HUES6 (cell line): ENCODE measurements around the gene LRRC45.
"Not testable (repeated sequence)": the region's sequence is repeated elsewhere in the genome, so short reads cannot be mapped to it uniquely, and the experiment has no call there.

Experiments
- H3K27ac ChIP-seq: 2 replicates; pipeline ENCODE4 v1.7.0; 2013; ENCODE audit warnings: low read depth, mild to moderate bottlenecking, low read length, inconsistent platforms
- H3K27me3 ChIP-seq: 2 replicates; pipeline ENCODE4 v1.6.1; 2013; ENCODE audit warnings: low read length; ENCODE audit not compliant: control insufficient read depth, insufficient read depth
- H3K36me3 ChIP-seq: 2 replicates; pipeline ENCODE4 v1.6.1; 2013; ENCODE audit warnings: low read length; ENCODE audit not compliant: control insufficient read depth, insufficient read depth
- H3K4me1 ChIP-seq: 2 replicates; pipeline ENCODE4 v1.6.1; 2013; ENCODE audit warnings: low read length; ENCODE audit not compliant: control insufficient read depth, insufficient read depth
- H3K4me3 ChIP-seq: 2 replicates; pipeline ENCODE4 v1.5.1; 2013; ENCODE audit warnings: low read depth, low read length
- H3K9ac ChIP-seq: one replicate; pipeline ENCODE4 v1.6.1; 2013; ENCODE audit warnings: mild to moderate bottlenecking, low read length
- H3K9me3 ChIP-seq: 2 replicates; pipeline ENCODE4 v1.6.1; 2013; ENCODE audit warnings: low read depth, low read length; ENCODE audit not compliant: control insufficient read depth, insufficient read depth

The LRRC45 gene

DNA sequence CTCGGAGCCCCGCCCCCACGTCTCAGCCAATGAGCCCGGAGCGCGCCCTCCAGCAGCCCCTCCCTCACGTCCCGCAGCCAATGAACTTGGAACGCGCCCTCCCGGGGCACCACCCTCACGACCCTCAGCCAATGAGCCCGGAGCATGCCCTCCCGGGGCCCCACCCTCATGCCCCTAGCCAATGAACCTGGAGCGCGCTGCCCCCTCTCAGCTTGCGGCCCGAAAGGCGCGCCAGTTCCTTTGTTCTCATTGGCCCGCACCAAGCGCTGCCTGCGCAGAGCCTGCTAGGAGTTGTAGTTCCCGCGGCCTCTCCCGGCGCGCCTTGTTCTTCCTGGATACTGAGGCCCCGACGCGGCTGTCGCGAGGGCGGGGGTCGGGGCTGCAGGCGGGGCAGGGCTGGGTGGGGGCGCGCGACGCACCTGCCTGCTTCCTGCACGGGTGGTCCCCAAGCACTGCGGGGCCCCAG is at the start of gene LRRC45:
Gene LRRC45 (plus strand): TSS at position 325 of the 466 bp plus-strand sequence. CDS start 339 bp downstream, outside the sequence.
- Histone ChIP-seq H3K9me3 (no peaks in the 10 kb centered on the region), H3K27me3 (no peaks in the 10 kb centered on the region), H3K4me3 (peak within 1 kb of the TSS; percentile 98), H3K36me3 (peaks cover 24% of the 10 kb centered on the region), H3K4me1 (peaks cover 19% of the 10 kb centered on the region), H3K27ac (peak within 1 kb of the TSS; percentile 78; the same call in 1 of the 2 replicates), H3K9ac (peak within 1 kb of the TSS; percentile 89)

DNA sequence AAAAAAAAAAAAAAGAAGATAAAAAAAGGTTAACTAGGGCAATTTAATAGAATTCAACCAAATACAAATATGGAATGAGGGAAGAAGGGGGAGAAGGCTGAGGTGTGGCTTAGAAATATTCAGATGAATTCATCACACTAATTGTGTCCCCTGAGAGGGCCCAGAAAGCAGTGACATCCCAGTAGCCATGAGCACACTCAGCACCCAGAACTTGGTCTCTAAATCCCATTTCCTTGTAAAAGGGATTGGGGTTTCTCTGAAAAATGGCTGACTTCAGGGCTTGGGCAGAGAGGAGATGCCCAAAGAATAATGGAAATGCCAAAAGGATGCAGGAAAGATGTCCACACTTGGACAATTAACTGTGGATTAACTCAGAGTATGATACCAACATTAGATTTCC is 49.7 kb upstream of the LRRC45 start:
- Histone ChIP-seq H3K27me3 (peaks cover 13% of the 10 kb centered on the region), H3K4me3 (no peak overlapping the region), H3K27ac (no peak overlapping the region), H3K4me1 (peaks cover 7% of the 10 kb centered on the region; the same call in 1 of the 2 replicates), H3K9me3 (peaks cover 12% of the 10 kb centered on the region; the same call in 1 of the 2 replicates), H3K9ac (no peak overlapping the region), H3K36me3 (no peaks in the 10 kb centered on the region)

DNA sequence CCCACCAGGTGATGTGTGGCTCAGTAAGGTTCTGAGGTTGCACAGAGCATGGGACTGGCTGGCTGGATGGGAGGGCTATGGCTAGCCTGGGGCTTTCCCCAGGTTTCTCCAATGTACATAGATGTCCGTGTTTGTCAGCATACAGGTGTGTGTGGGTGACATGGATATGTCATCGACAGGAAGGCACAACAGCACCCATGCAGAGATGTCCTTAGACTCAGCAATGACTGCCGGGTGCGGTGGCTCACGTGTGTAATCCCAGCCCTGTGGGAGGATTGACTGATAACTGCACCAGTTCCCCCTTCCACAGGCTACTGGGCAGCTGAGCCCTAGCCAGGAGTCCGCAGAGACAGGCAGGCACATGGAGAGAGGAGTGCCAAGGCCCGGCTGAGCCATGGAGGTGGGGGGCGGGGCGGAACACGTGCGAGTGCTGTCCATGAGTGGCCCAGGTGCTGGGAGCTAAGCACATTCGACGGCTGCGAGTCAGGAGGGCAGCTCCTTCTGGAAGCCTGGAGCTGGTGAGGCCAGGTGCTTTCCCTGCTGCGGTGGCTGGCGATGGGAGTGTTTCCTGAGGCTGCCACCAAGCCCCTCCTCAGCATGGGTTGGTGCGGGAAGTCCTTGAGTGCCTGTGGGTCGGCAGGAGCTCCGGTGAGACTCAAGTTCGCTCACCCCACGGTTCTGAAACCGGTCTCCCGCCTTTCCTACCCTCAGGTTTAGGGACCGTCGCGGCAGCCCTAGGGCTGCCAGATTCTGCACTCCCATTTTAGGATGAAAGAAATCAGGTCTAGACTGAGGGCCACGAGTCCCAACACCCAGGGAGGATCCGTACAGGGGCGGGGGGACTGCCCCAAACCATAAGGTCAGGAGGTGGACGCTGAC is 46.5 kb upstream of the LRRC45 start:
- H3K27me3 ChIP-seq, result peaks cover 13% of the 10 kb centered on the region
- peaks cover 8% of the 10 kb centered on the region; the same call in 1 of the 2 replicates for H3K36me3 ChIP-seq
- peak overlapping the region; percentile 87 for H3K9ac ChIP-seq
- H3K4me3 ChIP-seq, result peak overlapping the region; percentile 72
- H3K4me1 ChIP-seq, result peaks cover 7% of the 10 kb centered on the region; the same call in 1 of the 2 replicates
- H3K27ac ChIP-seq, result peak overlapping the region; percentile 96; the same call in 1 of the 2 replicates
- H3K9me3 ChIP-seq, result peaks cover 12% of the 10 kb centered on the region; the same call in 1 of the 2 replicates

DNA sequence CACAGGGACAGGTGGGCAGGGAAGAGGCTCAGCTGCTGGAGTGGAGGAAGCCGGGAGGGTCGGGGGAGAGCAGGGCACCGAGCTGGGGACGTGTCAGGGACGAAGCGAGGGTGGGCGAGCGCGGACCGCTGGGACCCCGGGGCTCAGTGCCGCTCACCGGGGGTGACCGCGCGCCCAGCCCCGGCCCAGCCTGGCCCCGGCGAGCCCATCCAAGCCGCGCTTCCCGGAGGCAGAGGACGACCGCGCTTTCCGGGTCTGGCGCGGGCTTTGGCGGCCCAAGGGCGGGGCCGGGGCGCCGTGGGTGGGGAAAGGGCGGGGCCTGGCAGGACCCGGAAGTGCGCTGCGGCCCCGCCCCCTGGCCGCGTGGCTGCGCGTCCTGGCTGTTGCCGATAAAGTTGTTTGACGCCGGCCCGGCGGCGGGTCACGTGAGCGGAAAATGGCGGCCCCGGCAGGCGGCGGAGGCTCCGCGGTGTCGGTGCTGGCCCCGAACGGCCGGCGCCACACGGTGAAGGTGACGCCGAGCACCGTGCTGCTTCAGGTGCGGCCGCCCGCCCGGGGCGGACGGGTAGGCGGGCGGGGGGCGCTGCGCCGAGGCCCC is 45.8 kb upstream of the LRRC45 start, which contains the start of gene ASPSCR1:
Gene ASPSCR1 (plus strand): TSS at position 419 of the 598 bp plus-strand sequence. CDS start 18 bp downstream, at position 437.
- Histone ChIP-seq H3K27ac (peak within 1 kb of the TSS; percentile 96; the same call in 1 of the 2 replicates), H3K9ac (peak within 1 kb of the TSS; percentile 95), H3K27me3 (peaks cover 13% of the 10 kb centered on the region), H3K9me3 (peaks cover 12% of the 10 kb centered on the region; the same call in 1 of the 2 replicates), H3K4me3 (peak within 1 kb of the TSS; percentile 72), H3K36me3 (peaks cover 11% of the 10 kb centered on the region), H3K4me1 (peaks cover 7% of the 10 kb centered on the region; the same call in 1 of the 2 replicates)

DNA sequence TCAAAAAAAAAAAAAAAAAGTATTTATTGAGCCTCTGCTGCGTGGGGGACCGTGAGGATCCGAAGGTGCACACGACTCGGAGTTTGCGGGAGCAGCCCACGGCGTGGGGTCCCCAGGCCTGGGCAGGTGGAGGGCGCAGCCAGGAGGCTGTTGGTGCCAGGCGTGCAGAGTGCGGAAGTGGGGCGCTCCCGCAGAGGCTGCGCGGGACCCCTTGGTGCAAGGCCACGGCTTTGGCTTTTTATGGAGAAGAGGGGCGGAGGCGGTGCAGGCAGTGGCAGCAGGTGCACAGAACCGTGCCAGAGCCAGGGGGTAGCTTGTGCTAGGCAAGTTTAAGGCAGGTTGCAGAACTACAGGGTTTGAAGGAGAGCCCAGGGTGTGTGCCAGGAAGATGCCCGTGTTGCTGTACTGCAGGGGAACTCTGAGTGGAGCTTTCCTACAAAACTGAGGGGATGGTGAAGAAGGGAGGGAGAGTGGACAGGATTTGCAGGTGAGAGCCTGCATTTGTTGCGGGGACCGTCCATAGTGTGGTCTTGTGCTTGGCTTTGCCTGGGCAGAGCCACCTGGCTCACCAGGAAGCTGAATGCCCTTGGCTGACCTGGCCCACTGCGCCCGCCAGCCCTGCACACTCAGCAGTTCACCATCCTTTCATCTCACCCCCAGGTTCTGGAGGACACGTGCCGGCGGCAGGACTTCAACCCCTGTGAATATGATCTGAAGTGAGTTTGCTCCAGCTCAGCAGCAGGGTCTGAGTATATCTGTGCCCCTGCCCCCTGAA is 44.4 kb upstream of the LRRC45 start:
- Histone ChIP-seq H3K4me3 (peak overlapping the region; percentile 72), H3K36me3 (peaks cover 14% of the 10 kb centered on the region), H3K9me3 (peaks cover 3% of the 10 kb centered on the region; the same call in 1 of the 2 replicates), H3K27me3 (peaks cover 13% of the 10 kb centered on the region), H3K4me1 (peaks cover 7% of the 10 kb centered on the region; the same call in 1 of the 2 replicates), H3K9ac (no peak overlapping the region), H3K27ac (no peak overlapping the region)

DNA sequence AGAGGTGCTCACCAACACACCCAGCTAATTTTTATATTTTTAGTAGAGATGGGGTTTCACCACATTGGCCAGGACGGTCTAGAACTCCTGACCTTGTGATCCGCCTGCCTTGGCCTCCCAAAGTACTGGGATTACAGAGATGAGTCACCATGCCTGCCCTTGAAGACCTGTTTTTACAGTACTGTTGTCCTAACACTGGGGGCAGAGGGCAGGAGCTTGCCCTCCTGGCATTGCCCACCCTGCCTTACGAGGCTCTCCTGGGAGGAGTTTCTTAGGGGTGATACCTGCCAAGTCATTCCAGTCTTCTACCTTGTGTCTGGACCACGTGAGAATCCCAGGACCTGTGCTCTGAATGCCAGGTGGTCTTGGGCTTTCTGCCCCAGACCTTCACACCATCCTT is 43.0 kb upstream of the LRRC45 start:
- H3K36me3 ChIP-seq, result peaks cover 26% of the 10 kb centered on the region
- no peaks in the 10 kb centered on the region for H3K9me3 ChIP-seq
- H3K27me3 ChIP-seq, result peaks cover 13% of the 10 kb centered on the region
- no peak overlapping the region for H3K4me3 ChIP-seq
- no peak overlapping the region for H3K9ac ChIP-seq
- no peak overlapping the region for H3K27ac ChIP-seq
- peaks cover 7% of the 10 kb centered on the region; the same call in 1 of the 2 replicates for H3K4me1 ChIP-seq

DNA sequence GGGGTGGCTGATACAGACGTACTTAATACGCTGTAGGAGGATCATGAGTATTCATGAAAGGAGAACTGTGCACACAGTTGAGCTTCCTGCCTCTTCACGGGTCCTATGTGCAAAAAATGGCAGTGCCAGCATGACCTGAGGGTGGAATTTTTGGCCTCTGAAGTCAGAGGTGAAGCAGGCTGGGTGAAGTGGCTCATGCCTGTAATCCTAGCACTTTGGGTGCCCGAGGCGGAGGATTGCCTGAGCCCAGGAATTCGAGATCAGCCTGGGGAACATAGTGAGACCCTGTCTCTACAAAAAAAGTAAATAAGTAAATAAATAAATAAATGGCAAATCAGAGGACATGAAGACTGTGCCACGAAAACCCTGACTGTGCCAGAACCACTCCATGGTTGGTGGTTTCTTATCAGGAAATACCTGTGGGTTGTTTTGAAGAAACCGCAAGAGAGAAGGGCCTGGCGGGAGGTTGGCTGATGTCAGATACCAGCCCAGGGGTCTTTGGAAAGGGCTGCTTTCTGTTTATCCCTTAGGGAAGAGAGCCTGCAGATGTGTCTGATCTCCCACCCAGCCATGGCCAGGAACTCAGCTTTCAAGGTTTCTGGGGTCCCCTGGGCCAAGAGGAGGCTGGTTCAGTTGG is 42.3 kb upstream of the LRRC45 start:
- H3K27me3 ChIP-seq, result peaks cover 12% of the 10 kb centered on the region
- no peak overlapping the region for H3K4me3 ChIP-seq
- H3K36me3 ChIP-seq, result peaks cover 33% of the 10 kb centered on the region
- peaks cover 7% of the 10 kb centered on the region; the same call in 1 of the 2 replicates for H3K4me1 ChIP-seq
- H3K9ac ChIP-seq, result no peak overlapping the region
- H3K9me3 ChIP-seq, result no peaks in the 10 kb centered on the region
- H3K27ac ChIP-seq, result no peak overlapping the region

DNA sequence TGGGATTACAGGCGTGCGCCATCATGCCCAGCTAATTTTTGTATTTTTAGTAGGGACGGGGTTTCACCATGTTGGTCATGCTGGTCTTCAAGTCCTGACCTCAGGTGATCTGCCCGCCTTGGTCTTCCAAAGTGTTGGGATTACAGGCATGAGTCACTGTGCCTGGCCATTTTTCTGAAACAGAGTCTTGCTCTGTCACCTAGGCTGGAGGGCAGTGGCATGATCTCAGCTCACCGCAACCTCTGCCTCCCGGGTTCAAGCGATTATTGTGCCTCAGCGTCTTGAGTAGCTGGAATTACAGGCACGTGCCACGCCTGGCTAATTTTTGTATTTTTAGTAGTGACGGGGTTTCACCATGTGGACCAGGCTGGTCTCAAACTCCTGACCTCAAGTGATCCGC is 41.6 kb upstream of the LRRC45 start:
- H3K36me3 ChIP-seq, result peaks cover 39% of the 10 kb centered on the region
- H3K4me1 ChIP-seq, H3K9me3 ChIP-seq, H3K27me3 ChIP-seq, H3K27ac ChIP-seq, H3K4me3 ChIP-seq, H3K9ac ChIP-seq: not testable (repeated sequence)

DNA sequence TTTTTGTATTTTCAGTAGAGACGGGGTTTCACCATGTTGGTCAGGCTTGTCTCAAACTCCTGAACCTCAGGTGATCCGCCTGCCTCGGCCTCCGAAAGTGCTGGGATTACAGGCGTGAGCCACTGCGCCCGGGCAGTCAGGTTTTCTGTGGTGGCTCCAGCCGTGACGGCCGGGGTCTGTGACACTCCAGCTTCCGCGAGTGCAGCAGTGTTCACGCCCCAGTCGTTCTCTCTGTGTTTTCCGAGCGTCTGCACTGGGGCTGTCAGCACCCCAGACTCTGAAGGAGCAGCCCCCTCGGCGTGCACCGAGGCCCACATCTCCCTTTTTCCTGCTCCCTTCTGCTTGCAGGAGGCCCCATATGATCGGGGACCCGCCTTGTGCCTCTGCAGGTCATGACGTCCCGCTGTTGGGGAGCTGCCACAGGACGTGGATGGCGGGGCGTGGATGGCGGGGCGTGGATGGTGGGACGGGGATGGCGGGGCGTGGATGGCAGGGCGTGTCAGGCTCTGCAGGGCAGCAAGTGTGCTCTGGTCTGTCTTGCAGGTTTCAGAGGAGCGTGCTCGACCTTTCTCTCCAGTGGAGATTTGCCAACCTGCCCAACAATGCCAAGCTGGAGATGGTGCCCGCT is 40.0 kb upstream of the LRRC45 start:
- Histone ChIP-seq H3K27ac (no peak overlapping the region), H3K4me3 (no peak overlapping the region), H3K36me3 (peaks cover 49% of the 10 kb centered on the region), H3K27me3 (no peaks in the 10 kb centered on the region), H3K9me3 (no peaks in the 10 kb centered on the region), H3K4me1 (no peaks in the 10 kb centered on the region), H3K9ac (no peak overlapping the region)
